Measurements from ENCODE around the gene SPON2. TPM values are rescaled to one million over a fixed set of nuclear protein-coding genes. Genes with fewer than 3 reads are reported as not detected.

The SPON2 gene
- total RNA-seq, 2 donors from 2014 or later: 22.0 to 22.4 TPM

- no peak overlapping the region for H3K9ac ChIP-seq (ENCODE audit: low read depth in 2 of 2, low read length in 2 of 2)
- peaks cover 36% of the 10 kb centered on the region for H3K4me1 ChIP-seq
- H3K4me3 ChIP-seq: no peak overlapping the region
- intact Hi-C loops (cut with DNase I): no loop called here
- H3K27ac ChIP-seq: peak overlapping the region; percentile 63
- no peaks in the 10 kb centered on the region for H3K27me3 ChIP-seq
- no peaks in the 10 kb centered on the region for H3K9me3 ChIP-seq
- H3K36me3 ChIP-seq: peaks cover 20% of the 10 kb centered on the region
- no peak for DNase-seq
- TF ChIP-seq, protein P1, sequence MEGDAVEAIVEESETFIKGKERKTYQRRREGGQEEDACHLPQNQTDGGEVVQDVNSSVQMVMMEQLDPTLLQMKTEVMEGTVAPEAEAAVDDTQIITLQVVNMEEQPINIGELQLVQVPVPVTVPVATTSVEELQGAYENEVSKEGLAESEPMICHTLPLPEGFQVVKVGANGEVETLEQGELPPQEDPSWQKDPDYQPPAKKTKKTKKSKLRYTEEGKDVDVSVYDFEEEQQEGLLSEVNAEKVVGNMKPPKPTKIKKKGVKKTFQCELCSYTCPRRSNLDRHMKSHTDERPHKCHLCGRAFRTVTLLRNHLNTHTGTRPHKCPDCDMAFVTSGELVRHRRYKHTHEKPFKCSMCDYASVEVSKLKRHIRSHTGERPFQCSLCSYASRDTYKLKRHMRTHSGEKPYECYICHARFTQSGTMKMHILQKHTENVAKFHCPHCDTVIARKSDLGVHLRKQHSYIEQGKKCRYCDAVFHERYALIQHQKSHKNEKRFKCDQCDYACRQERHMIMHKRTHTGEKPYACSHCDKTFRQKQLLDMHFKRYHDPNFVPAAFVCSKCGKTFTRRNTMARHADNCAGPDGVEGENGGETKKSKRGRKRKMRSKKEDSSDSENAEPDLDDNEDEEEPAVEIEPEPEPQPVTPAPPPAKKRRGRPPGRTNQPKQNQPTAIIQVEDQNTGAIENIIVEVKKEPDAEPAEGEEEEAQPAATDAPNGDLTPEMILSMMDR (IDR thresholded peaks at IDR 0.05): no peak
Observed at GRCh38 chr4:1210241-1210841, 38.0 kb upstream of the SPON2 start.

- peaks cover 17% of the 10 kb centered on the region for H3K36me3 ChIP-seq
- peak overlapping the region; percentile 63 for H3K27ac ChIP-seq
- H3K27me3 ChIP-seq: no peaks in the 10 kb centered on the region
- intact Hi-C loops (cut with DNase I): loop anchor here (5.0 kb wide), 1 partner anchor 32 kb away; no protein-coding TSS in a partner anchor
- no peaks in the 10 kb centered on the region for H3K9me3 ChIP-seq
- H3K4me3 ChIP-seq: no peak overlapping the region
- DNase-seq: peak; percentile 60
- H3K4me1 ChIP-seq: peaks cover 40% of the 10 kb centered on the region
- H3K9ac ChIP-seq (ENCODE audit: low read depth in 2 of 2, low read length in 2 of 2): peak overlapping the region; percentile 19 to 46
- TF ChIP-seq, protein P1 (IDR thresholded peaks at IDR 0.05): no peak
Observed at GRCh38 chr4:1209821-1210220, 37.4 kb upstream of the SPON2 start.

DNA sequence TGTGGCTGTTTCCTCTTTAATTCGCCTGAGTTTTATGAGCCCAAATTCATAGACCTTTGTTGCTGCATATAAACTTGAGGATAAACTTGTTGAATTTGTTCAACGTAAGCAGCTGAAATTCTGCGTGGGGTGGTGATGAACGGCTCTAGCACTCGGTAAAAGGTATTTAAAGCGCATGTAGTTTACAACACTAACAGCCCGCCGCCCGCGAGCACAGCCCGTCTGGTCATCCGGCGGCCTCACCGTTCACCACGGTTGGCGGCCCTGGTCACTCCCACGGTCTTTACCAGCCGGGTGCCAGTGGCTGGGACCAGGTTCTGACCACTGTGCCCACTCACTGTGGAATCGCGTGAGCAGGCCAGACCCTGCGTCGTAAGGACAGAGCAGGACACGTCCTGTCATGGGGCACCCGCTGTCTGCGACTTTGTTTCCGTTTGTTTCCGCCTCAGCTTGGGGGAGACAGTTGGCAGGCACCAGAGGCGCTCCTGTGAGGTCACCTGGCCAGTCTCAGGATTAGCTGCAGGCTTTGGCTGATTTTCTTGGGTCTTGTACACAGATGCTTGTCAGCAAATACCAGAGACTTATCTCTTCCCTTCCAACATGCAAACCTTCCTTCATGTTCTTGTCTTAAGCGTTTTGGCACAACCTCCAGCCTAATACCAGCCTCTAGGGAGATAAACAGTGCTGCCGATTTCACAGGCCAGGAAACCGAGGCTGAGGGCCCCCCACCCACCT, 36.8 kb upstream of the SPON2 start:
- Histone ChIP-seq H3K4me1 (peaks cover 47% of the 10 kb centered on the region), H3K4me3 (peak overlapping the region; percentile 7)
- DNase-seq: no peak

DNA sequence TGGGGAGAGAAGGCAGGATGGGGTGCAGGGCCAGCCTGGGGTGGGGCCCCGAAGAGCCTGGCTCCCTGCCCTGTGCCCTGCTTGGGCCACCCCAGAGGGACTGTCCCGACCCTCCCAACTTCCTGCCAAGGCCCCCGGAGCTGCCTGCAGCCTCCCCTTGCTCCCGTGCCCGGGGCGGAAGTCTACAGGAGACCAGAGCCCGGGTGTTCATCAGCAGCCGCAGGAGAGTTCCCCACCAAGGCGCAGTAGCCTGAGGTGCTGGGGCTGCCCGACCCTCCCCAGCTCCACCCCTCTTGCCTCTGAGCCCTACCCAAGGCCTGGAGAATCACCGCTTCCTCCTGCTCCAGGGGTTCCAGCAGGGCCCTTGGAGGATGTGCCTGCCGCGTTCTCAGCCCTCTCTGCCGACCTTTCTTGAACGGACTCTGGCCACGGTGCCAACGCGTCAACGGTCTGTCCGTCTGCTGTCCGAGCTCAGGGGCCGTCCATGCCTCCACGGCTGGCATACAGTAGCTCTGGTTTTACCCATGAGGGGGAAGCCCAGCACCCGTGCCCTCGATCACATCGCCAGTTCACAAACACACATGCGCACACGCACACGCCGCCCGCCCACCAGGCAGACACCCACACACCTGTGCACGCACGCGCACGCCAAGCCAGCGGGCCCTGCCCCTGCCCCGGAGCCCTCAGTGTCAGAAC, 36.0 kb upstream of the SPON2 start:
- intact Hi-C loops (cut with DNase I): loop anchor here (5.0 kb wide), 1 partner anchor 34 kb away; no protein-coding TSS in a partner anchor
- H3K9ac ChIP-seq (ENCODE audit: low read depth in 2 of 2, low read length in 2 of 2): peak overlapping the region; percentile 1 to 51
- peaks cover 3% of the 10 kb centered on the region for H3K36me3 ChIP-seq
- H3K27ac ChIP-seq: peak overlapping the region; percentile 63
- no peak for DNase-seq
- H3K4me3 ChIP-seq: peak overlapping the region; percentile 7
- H3K9me3 ChIP-seq: no peaks in the 10 kb centered on the region
- peaks cover 47% of the 10 kb centered on the region for H3K4me1 ChIP-seq
- no peaks in the 10 kb centered on the region for H3K27me3 ChIP-seq
- TF ChIP-seq, protein P1 (IDR thresholded peaks at IDR 0.05): no peak

More for the DNA sequence above, 36.8 kb upstream of the SPON2 start:
- H3K36me3 ChIP-seq: peaks cover 10% of the 10 kb centered on the region
- peak overlapping the region; percentile 63 for H3K27ac ChIP-seq
- no peaks in the 10 kb centered on the region for H3K27me3 ChIP-seq
- no peaks in the 10 kb centered on the region for H3K9me3 ChIP-seq
- TF ChIP-seq, protein P1 (IDR thresholded peaks at IDR 0.05): no peak
- peak overlapping the region; percentile 19 to 46 for H3K9ac ChIP-seq (ENCODE audit: low read depth in 2 of 2, low read length in 2 of 2)
- intact Hi-C loops (cut with DNase I): loop anchor here (5.0 kb wide), 1 partner anchor 33 kb away; no protein-coding TSS in a partner anchor

GRCh38 chr4:1207603-1208265, 35.4 kb upstream of the SPON2 start:
- intact Hi-C loops (cut with DNase I): loop anchor here (5.0 kb wide), 1 partner anchor 35 kb away; no protein-coding TSS in a partner anchor
- Histone ChIP-seq H3K9me3 (no peaks in the 10 kb centered on the region), H3K36me3 (no peaks in the 10 kb centered on the region), H3K27me3 (no peaks in the 10 kb centered on the region), H3K27ac (peak overlapping the region; percentile 63), H3K9ac (ENCODE audit: low read depth in 2 of 2, low read length in 2 of 2) (peak overlapping the region in 1 of 2 donors; percentile 26), H3K4me1 (peaks cover 47% of the 10 kb centered on the region), H3K4me3 (no peak overlapping the region)
- DNase-seq: peak; percentile 64
- TF ChIP-seq, protein P1 (IDR thresholded peaks at IDR 0.05): no peak

Measured in colonic mucosa (tissue), 4 donors.